Measurements from ENCODE around the gene RAB37. TPM values are rescaled to one million over a fixed set of nuclear protein-coding genes. Genes with fewer than 3 reads are reported as not detected.

The RAB37 gene
- total RNA-seq, 2 donors from 2014 or later: 0.89 to 0.90 TPM

DNA sequence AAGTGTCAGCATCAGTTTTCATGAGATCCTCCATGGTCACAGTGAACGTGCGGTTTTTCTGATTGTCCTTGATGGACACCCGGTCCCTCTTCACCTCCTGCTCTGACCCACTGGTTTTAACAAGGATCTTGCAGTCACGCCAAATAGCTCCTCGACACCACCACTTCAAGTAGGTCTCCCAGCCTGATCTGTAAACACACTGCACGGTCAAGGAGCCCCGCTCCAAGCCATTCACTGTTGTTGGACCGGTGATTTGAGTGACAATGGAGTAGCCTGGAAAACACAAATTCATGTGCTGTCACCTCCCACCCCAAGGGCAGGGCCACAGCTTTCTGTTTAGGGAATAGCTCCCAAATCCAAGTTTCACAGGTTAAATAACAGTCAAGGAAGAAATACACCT, 32.5 kb upstream of the RAB37 start:
- Histone ChIP-seq H3K9me3 (no peaks in the 10 kb centered on the region), H3K4me3 (no peak overlapping the region), H3K4me1 (no peaks in the 10 kb centered on the region), H3K36me3 (no peaks in the 10 kb centered on the region), H3K27me3 (no peaks in the 10 kb centered on the region), H3K27ac (no peak overlapping the region)
- TF ChIP-seq, protein P1, sequence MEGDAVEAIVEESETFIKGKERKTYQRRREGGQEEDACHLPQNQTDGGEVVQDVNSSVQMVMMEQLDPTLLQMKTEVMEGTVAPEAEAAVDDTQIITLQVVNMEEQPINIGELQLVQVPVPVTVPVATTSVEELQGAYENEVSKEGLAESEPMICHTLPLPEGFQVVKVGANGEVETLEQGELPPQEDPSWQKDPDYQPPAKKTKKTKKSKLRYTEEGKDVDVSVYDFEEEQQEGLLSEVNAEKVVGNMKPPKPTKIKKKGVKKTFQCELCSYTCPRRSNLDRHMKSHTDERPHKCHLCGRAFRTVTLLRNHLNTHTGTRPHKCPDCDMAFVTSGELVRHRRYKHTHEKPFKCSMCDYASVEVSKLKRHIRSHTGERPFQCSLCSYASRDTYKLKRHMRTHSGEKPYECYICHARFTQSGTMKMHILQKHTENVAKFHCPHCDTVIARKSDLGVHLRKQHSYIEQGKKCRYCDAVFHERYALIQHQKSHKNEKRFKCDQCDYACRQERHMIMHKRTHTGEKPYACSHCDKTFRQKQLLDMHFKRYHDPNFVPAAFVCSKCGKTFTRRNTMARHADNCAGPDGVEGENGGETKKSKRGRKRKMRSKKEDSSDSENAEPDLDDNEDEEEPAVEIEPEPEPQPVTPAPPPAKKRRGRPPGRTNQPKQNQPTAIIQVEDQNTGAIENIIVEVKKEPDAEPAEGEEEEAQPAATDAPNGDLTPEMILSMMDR (IDR thresholded peaks at IDR 0.05): no peak
- DNase-seq (ENCODE audit: low spot score): no peak

DNA sequence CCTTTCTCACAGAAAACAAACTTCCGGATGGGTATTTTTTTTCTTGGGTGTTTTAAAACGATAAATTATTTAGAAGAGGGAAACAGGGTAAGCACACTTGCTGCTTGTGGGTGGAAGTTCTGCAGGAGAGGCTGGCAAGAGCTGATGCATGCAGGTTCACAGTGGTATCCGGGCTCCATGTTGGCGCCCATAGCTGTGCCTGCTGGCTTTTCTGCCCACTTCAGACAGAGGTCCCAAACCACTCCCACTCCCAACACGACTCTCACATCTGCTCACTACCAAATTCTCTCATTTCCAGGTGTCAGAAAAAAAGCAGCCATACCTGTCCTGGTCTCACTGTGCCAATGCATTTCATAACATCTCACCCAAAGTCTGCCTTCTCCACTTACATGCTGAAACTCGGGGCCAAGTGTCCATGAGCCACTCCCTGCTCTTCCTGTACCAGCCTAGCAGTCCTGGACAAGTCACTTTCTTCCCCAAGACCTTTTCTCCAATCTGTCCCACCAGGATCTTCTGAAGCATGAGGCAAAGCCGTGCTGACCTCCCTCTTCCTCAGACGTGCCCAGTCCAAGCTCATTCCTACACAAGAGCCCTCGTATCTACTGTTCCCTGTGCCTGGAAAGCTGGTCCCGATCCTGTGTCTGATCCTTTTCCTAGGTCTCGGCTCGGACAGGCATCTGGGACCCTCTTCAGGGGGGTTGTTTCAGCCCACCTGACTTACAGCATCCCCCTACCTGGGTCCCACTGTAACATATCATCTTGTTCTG, 25.8 kb upstream of the RAB37 start:
- Histone ChIP-seq H3K36me3 (no peaks in the 10 kb centered on the region), H3K27ac (no peak overlapping the region), H3K9me3 (no peaks in the 10 kb centered on the region), H3K27me3 (no peaks in the 10 kb centered on the region), H3K4me3 (no peak overlapping the region), H3K4me1 (no peaks in the 10 kb centered on the region)
- TF ChIP-seq, protein P1 (IDR thresholded peaks at IDR 0.05): no peak
- no peak for DNase-seq (ENCODE audit: low spot score)

DNA sequence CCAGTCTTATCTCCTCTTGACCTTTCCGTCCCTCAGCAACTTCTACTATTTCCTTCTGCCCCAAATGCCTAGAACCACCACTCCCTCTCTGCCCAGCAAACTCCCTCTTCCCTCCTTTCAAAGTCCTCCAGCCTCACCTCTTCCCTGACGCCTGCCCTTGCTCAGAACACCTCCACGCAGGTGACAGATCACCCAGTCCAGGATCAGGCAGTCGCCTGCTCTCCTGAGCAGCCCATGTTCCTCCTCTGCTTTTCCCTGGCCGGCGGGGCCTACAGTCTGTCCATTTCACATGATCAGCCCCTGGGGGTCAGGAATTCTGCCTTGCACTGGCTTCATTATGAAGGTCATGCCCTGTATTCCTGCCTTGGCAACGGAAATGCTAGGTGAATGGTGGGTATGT, 24.8 kb upstream of the RAB37 start:
- DNase-seq (ENCODE audit: low spot score): no peak
- Histone ChIP-seq H3K36me3 (no peaks in the 10 kb centered on the region), H3K9me3 (no peaks in the 10 kb centered on the region), H3K27ac (no peak overlapping the region), H3K4me1 (no peaks in the 10 kb centered on the region), H3K4me3 (no peak overlapping the region), H3K27me3 (no peaks in the 10 kb centered on the region)
- TF ChIP-seq, protein P1 (IDR thresholded peaks at IDR 0.05): no peak

DNA sequence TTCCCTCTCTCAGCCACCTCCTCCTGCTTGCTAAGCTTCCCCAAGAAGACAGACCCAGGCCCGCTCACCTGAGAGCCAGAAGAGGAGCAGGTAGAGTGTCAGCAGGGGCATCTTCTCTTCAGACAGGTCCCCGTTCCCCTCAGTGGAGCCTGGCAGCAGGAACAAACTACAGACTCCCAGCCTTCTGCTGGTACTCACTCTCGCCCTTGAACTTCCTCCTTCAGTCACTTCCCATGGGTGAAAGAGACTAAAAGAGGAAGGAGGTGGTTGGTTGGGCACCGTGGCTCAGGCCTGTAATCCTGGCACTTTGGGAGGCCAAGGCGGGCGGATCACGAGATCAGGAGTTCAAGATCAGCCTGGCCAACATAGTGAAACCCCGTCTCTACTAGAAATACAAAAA, 24.3 kb upstream of the RAB37 start, which contains the start of gene CD300LF:
Gene CD300LF, minus strand, starts transcription at position 168 of the 400 bp plus-strand sequence. Its CDS starts 57 bp downstream, at position 111.
- no peak within 1 kb of the TSS for H3K4me3 ChIP-seq
- TF ChIP-seq, protein P1 (IDR thresholded peaks at IDR 0.05): no peak
- H3K27me3 ChIP-seq: no peaks in the 10 kb centered on the region

DNA sequence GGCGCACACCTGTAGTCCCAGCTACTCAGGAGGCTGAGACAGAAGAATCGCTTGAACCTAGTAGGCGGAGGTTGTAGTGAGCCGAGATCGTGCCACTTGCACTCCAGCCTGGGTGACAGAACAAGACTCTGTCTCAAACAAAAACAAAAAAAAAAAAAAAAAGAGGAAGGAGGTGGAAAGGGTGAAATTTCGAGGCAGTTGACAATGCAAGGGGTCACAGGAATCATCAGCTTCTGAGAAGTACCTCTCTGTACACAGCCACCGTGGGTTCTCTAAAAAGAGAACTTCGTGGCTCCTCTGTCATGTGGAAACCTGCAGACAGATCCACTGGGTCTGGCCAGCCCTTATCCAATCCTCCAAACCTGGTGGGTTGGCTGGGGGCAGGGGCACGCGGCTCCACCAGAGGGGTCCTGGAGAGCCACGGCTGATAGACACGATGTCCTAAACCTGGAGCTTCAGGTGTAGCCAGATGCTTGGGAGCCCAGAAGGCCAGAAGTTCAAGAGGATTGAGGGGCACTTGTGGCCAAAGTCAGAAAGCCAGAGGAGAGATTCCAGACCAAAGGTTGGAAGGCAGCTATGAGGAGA, 23.8 kb upstream of the RAB37 start:
- Histone ChIP-seq H3K27me3 (no peaks in the 10 kb centered on the region), H3K27ac (no peak overlapping the region), H3K4me3 (no peak overlapping the region), H3K36me3 (no peaks in the 10 kb centered on the region), H3K9me3 (no peaks in the 10 kb centered on the region), H3K4me1 (no peaks in the 10 kb centered on the region)
- TF ChIP-seq, protein P1 (IDR thresholded peaks at IDR 0.05): no peak
- no peak for DNase-seq (ENCODE audit: low spot score)

More for the DNA sequence above, 24.3 kb upstream of the RAB37 start, which contains the start of gene CD300LF:
- Histone ChIP-seq H3K27ac (no peak within 1 kb of the TSS), H3K9me3 (no peaks in the 10 kb centered on the region), H3K4me1 (no peaks in the 10 kb centered on the region), H3K36me3 (no peaks in the 10 kb centered on the region)
- no peak for DNase-seq (ENCODE audit: low spot score)
